SU-DHL-6 (cell line): ENCODE data around the gene TRPM7.

Source experiments
- EZH2phosphoT487 ChIP-seq: fragments of 200-600 bp; sonication (generic), shearing (Covaris generic); conservative IDR thresholded peaks from 2 replicates; pipeline ENCODE4 v1.6.1; 2018; ENCODE audit warnings: mild to moderate bottlenecking, antibody characterized with exemption, low read length, moderate library complexity, mixed read lengths
- TF ChIP-seq, protein P1 (sequence below): fragments of 200-600 bp; sonication (generic); IDR thresholded peaks from one replicate; pipeline ENCODE4 v1.5.1; 2017; ENCODE audit warnings: antibody characterized with exemption, mild to moderate bottlenecking, low read length, moderate library complexity; ENCODE audit not compliant: insufficient read depth, poor library complexity, severe bottlenecking

DNA sequence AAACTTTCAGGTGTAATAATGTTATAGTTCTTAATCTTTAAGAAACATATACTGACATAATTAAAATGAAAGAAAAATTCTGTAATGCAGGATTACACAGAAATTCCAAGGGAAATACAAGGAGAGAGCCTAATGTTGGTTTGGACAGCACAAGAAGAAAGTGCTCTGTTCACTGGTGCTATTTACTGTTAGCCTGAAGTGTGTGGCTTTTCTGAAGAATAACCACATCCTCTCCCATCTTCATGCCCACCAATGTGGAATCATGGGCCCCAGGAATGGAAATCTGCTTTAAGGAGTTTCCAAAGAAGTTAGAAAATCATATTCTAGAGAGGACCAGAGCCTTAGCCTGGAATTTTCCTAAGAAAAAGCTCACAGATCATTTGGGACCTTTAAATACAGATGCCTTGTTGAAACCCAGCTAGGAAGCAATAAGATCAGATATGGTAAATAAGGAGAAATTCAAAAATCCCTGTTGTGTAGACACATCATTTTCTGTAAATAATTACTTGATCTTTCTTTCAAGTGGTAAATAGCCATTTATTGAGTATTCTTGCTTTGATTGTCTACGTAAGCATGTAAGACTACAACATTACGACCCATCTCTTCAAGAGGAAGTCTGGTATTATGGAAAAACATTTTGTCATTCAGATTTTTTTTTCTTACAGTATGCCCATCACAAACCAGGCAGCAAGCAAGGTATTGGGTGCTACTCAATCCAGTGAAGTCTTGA, 129.8 kb downstream of the TRPM7 start:
- TF ChIP-seq, protein P1, sequence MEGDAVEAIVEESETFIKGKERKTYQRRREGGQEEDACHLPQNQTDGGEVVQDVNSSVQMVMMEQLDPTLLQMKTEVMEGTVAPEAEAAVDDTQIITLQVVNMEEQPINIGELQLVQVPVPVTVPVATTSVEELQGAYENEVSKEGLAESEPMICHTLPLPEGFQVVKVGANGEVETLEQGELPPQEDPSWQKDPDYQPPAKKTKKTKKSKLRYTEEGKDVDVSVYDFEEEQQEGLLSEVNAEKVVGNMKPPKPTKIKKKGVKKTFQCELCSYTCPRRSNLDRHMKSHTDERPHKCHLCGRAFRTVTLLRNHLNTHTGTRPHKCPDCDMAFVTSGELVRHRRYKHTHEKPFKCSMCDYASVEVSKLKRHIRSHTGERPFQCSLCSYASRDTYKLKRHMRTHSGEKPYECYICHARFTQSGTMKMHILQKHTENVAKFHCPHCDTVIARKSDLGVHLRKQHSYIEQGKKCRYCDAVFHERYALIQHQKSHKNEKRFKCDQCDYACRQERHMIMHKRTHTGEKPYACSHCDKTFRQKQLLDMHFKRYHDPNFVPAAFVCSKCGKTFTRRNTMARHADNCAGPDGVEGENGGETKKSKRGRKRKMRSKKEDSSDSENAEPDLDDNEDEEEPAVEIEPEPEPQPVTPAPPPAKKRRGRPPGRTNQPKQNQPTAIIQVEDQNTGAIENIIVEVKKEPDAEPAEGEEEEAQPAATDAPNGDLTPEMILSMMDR: no peak
- TF ChIP-seq EZH2phosphoT487: no peak
